Neutrophil (primary cell): Measurements from ENCODE around the gene NOX4.
"Not testable (repeated sequence)": the region's sequence is repeated elsewhere in the genome, so short reads cannot be mapped to it uniquely, and the experiment has no call there.

Experiments used
- H3K27ac ChIP-seq: fragments of 200-600 bp; sonication (generic); 2 replicates; pipeline ENCODE4 v1.5.1; 2016; ENCODE audit warnings: mild to moderate bottlenecking, moderate library complexity
- H3K27me3 ChIP-seq: fragments of 200-600 bp; sonication (generic); 2 replicates; pipeline ENCODE4 v1.6.0; 2016; ENCODE audit warnings: mild to moderate bottlenecking
- H3K36me3 ChIP-seq: fragments of 200-600 bp; sonication (generic); 2 replicates; pipeline ENCODE4 v1.5.1; 2017
- H3K4me1 ChIP-seq, 2 experiments: fragments of 200-600 bp in 1 of 2; sonication (generic) in 1 of 2; 1 replicate in 1 of 2; 2 replicates in 1 of 2; pipeline versions ENCODE4 v1.5.1 to v1.6.1; 2013 to 2016; ENCODE audit warnings: low read depth in 1 of 2, low read length in 1 of 2, mild to moderate bottlenecking in 1 of 2, moderate library complexity in 1 of 2; ENCODE audit not compliant: control insufficient read depth in 1 of 2, insufficient read depth in 1 of 2
- H3K4me3 ChIP-seq, 2 experiments: fragments of 200-600 bp in 1 of 2; sonication (generic) in 1 of 2; 1 replicate in 1 of 2; 2 replicates in 1 of 2; pipeline ENCODE4 v1.5.1; 2013 to 2016; ENCODE audit warnings: low read depth in 1 of 2, low read length in 1 of 2, mild to moderate bottlenecking in 1 of 2, moderate library complexity in 1 of 2
- H3K9me3 ChIP-seq: fragments of 200-600 bp; sonication (generic); 2 replicates; pipeline ENCODE4 v1.5.1; 2016
- CTCF ChIP-seq: fragments of 200-600 bp; sonication (generic); IDR thresholded peaks from 2 replicates; pipeline ENCODE4 v1.5.1; 2016; ENCODE audit warnings: antibody characterized with exemption

The NOX4 gene

GRCh38 chr11:89293965-89294679, 197.1 kb downstream of the NOX4 start:
- H3K27me3 ChIP-seq, result no peaks in the 10 kb centered on the region
- H3K36me3 ChIP-seq, result no peaks in the 10 kb centered on the region
- H3K4me3 ChIP-seq, result no peak overlapping the region
- no peaks in the 10 kb centered on the region for H3K9me3 ChIP-seq
- H3K4me1 ChIP-seq, result no peaks in the 10 kb centered on the region
- no peak for TF ChIP-seq CTCF
- no peak overlapping the region for H3K27ac ChIP-seq

- not testable (repeated sequence) for H3K9me3 ChIP-seq, H3K27ac ChIP-seq, H3K4me3 ChIP-seq, H3K27me3 ChIP-seq, H3K36me3 ChIP-seq, H3K4me1 ChIP-seq
Measured at GRCh38 chr11:89288004-89288403, 203.2 kb downstream of the NOX4 start.

GRCh38 chr11:89286601-89287000, 204.6 kb downstream of the NOX4 start:
- H3K27ac ChIP-seq, H3K4me1 ChIP-seq: not testable (repeated sequence)

DNA sequence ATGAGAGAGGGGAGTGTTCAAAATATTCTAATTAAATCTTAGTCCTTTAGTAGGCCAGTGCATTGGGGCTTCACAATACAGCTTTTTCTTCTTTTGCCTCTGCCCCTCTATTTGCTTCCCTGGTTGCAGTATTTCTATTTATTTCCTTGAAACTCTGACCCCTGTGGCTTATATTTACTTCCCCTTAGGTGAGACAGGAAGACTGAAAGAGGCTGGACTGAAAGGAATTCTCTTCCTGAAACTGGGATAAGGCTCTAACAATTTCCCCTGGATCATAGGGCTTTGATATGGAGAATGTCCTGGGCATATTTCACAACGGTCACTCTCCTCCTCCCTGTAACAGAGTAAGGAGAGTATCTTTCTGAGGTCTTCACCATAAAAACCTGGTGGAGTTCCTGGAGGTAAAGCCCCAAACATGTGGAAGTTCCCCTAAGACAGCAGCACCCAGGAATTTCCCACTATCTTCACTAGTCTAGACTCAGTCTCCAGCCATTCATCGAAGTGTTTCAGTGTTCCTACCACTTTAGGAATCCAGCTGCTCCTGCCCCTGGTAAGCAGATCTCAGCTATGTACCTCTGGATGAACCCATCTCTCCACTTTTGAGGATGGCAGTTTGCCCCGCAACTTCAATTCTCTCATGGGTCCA, 210.0 kb downstream of the NOX4 start:
- H3K36me3 ChIP-seq, H3K27ac ChIP-seq, H3K27me3 ChIP-seq, H3K4me1 ChIP-seq, H3K9me3 ChIP-seq, H3K4me3 ChIP-seq: not testable (repeated sequence)

More at GRCh38 chr11:89286601-89287000, 204.6 kb downstream of the NOX4 start:
- H3K4me3 ChIP-seq, H3K36me3 ChIP-seq, H3K27me3 ChIP-seq, H3K9me3 ChIP-seq: not testable (repeated sequence)

DNA sequence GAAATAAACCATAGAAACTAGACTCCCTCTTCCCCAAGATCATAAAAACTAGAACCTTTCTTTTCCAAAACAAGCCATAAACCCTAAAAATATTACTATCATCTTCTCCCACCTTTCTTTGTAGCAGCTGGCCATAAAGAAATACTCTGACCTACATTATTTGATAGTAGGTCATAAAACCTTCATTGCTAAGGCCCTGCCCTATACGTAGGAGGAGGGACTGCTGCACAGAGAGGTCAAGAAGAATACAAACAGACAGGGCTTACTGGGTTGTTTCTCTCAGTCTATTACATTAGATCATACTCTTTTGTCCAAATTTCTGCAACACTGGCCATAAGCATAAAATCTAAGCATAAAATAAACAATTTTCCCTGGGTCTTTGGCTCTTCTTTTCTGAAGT, 212.0 kb downstream of the NOX4 start:
- no peak for TF ChIP-seq CTCF
- H3K4me1 ChIP-seq, result no peaks in the 10 kb centered on the region
- no peaks in the 10 kb centered on the region for H3K9me3 ChIP-seq
- no peak overlapping the region for H3K27ac ChIP-seq
- H3K27me3 ChIP-seq, result no peaks in the 10 kb centered on the region
- no peaks in the 10 kb centered on the region for H3K36me3 ChIP-seq
- H3K4me3 ChIP-seq, result no peak overlapping the region

- Histone ChIP-seq H3K4me3 (no peak overlapping the region), H3K27me3 (no peaks in the 10 kb centered on the region), H3K36me3 (no peaks in the 10 kb centered on the region), H3K9me3 (no peaks in the 10 kb centered on the region), H3K27ac (no peak overlapping the region), H3K4me1 (no peaks in the 10 kb centered on the region)
- no peak for TF ChIP-seq CTCF
Measured at GRCh38 chr11:89275966-89276365, 215.2 kb downstream of the NOX4 start.
